Measurements from ENCODE around the gene AGO3. TPM values are rescaled to one million over a fixed set of nuclear protein-coding genes. Genes with fewer than 3 reads are reported as not detected.
"Not testable (repeated sequence)": the region's sequence is repeated elsewhere in the genome, so short reads cannot be mapped to it uniquely, and the experiment has no call there.

Gene AGO3
- total RNA-seq, 4 donors from 2014 or later: 19.9 to 23.3 (median 21.0) TPM

DNA sequence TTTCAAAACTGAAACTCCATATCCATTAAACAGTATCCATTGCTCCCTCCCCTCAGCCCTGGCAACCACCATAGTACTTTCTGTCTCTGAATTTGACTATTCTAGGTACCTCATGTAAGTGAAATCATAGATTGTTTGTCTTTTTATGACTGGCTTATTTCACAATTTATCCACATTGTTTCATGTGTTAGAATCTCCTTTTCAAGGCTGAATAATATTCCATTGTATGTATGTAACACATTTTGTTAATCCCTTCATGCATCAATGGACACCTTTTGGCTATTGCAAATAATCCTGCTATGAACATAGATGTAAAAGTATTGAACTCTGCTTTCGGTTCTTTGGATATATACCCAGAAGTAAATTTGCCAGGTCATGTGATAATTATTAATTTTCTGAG, 37.5 kb downstream of the AGO3 start:
- no peak for DNase-seq (ENCODE audit: extremely low spot score)
- Histone ChIP-seq H3K4me1 (no peaks in the 10 kb centered on the region), H3K9me3 (no peaks in the 10 kb centered on the region), H3K36me3 (peaks cover 3 to 27% (median 12%) of the 10 kb centered on the region in 4 donors), H3K27ac (replicated peaks in 1 of 4) (no peak overlapping the region), H3K27me3 (no peaks in the 10 kb centered on the region), H3K4me3 (no peak overlapping the region)
- WGBS: 96% methylated on average over 1 of the region's 1 CpG
- intact Hi-C loops (cut with DNase I): no loop called here
- TF ChIP-seq CTCF (IDR thresholded peaks at IDR 0.05) (no peak), POLR2AphosphoS5 (IDR thresholded peaks at IDR 0.05) (no peak)

GRCh38 chr1:35971601-35972000, 40.7 kb downstream of the AGO3 start:
- H3K9me3 ChIP-seq: no peaks in the 10 kb centered on the region
- intact Hi-C loops (cut with DNase I): no loop called here
- H3K4me3 ChIP-seq: no peak overlapping the region
- no peak for TF ChIP-seq POLR2AphosphoS5 (IDR thresholded peaks at IDR 0.05)
- TF ChIP-seq CTCF (IDR thresholded peaks at IDR 0.05): no peak
- TF ChIP-seq EP300 (IDR thresholded peaks at IDR 0.05): no peak
- TF ChIP-seq POLR2A (IDR thresholded peaks at IDR 0.05; ENCODE audit: low read depth): no peak
- no peaks in the 10 kb centered on the region for H3K4me1 ChIP-seq
- DNase-seq (ENCODE audit: extremely low spot score): no peak
- H3K36me3 ChIP-seq: peaks cover 7 to 43% (median 20%) of the 10 kb centered on the region in 4 donors
- H3K27me3 ChIP-seq: no peaks in the 10 kb centered on the region
- WGBS: 95% methylated on average over 2 of the region's 2 CpGs
- no peak overlapping the region for H3K27ac ChIP-seq (replicated peaks in 1 of 4)

- H3K27ac ChIP-seq (replicated peaks in 1 of 4); H3K27me3 ChIP-seq; H3K4me3 ChIP-seq; intact Hi-C loops (cut with DNase I); DNase-seq (ENCODE audit: extremely low spot score); H3K4me1 ChIP-seq; H3K9me3 ChIP-seq: not testable (repeated sequence)
- WGBS: 95% methylated on average over 3 of the region's 3 CpGs
- H3K36me3 ChIP-seq: peaks cover 7 to 40% (median 20%) of the 10 kb centered on the region in 4 donors
These were observed 41.7 kb downstream of the AGO3 start for GRCh38 chr1:35972631-35973030.

GRCh38 chr1:35980090-35980489, 49.2 kb downstream of the AGO3 start:
- no peak overlapping the region for H3K4me3 ChIP-seq
- peaks cover 6 to 37% (median 11%) of the 10 kb centered on the region in 4 donors for H3K36me3 ChIP-seq
- H3K27ac ChIP-seq (replicated peaks in 1 of 4): no peak overlapping the region
- DNase-seq (ENCODE audit: extremely low spot score): no peak
- H3K9me3 ChIP-seq: no peaks in the 10 kb centered on the region
- H3K27me3 ChIP-seq: no peaks in the 10 kb centered on the region
- intact Hi-C loops (cut with DNase I): no loop called here
- TF ChIP-seq POLR2A (IDR thresholded peaks at IDR 0.05; ENCODE audit: low read depth) (no peak), CTCF (IDR thresholded peaks at IDR 0.05) (no peak), POLR2AphosphoS5 (IDR thresholded peaks at IDR 0.05) (no peak), EP300 (IDR thresholded peaks at IDR 0.05) (no peak)
- H3K4me1 ChIP-seq: no peaks in the 10 kb centered on the region

DNA sequence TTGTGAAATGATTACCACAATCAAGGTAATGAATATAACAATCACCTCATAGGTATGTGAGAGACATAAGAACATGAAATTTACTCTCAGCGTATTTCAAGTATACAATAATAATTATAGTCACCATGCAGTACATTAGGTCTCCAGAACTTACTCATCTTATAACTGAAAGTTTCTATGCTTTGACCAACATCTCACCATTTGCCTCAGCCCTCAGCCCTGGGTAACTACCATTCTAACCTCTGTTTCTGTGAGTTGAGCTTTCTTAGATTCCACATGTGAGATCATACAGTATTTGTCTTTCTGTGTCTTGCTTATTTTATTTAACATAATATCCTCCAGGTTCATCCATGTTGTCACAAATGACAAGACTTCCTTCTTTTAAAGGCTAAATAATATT, 57.3 kb downstream of the AGO3 start:
- Histone ChIP-seq H3K36me3 (peaks cover 5 to 62% (median 25%) of the 10 kb centered on the region in 4 donors), H3K27ac (replicated peaks in 1 of 4) (no peak overlapping the region), H3K4me3 (no peak overlapping the region), H3K27me3 (no peaks in the 10 kb centered on the region), H3K4me1 (no peaks in the 10 kb centered on the region), H3K9me3 (no peaks in the 10 kb centered on the region)
- TF ChIP-seq EP300 (IDR thresholded peaks at IDR 0.05): no peak
- TF ChIP-seq POLR2AphosphoS5 (IDR thresholded peaks at IDR 0.05): no peak
- TF ChIP-seq POLR2A (IDR thresholded peaks at IDR 0.05; ENCODE audit: low read depth): no peak
- no peak for TF ChIP-seq CTCF (IDR thresholded peaks at IDR 0.05)
- intact Hi-C loops (cut with DNase I): no loop called here
- no peak for DNase-seq (ENCODE audit: extremely low spot score)
- WGBS: 89% methylated on average over 1 of the region's 1 CpG
